DMS 273 (cell line): Measurements from ENCODE around the gene CCDC43.
"Not testable (repeated sequence)": the region's sequence is repeated elsewhere in the genome, so short reads cannot be mapped to it uniquely, and the experiment has no call there.

Source experiments
- DNase-seq: peaks from one replicate; lab custom pipeline; 2025; ENCODE audit not compliant: unreplicated experiment; lab: John Stamatoyannopoulos, UW

CCDC43 gene, protein sequence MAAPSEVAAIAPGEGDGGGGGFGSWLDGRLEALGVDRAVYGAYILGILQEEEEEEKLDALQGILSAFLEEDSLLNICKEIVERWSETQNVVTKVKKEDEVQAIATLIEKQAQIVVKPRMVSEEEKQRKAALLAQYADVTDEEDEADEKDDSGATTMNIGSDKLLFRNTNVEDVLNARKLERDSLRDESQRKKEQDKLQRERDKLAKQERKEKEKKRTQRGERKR

DNA sequence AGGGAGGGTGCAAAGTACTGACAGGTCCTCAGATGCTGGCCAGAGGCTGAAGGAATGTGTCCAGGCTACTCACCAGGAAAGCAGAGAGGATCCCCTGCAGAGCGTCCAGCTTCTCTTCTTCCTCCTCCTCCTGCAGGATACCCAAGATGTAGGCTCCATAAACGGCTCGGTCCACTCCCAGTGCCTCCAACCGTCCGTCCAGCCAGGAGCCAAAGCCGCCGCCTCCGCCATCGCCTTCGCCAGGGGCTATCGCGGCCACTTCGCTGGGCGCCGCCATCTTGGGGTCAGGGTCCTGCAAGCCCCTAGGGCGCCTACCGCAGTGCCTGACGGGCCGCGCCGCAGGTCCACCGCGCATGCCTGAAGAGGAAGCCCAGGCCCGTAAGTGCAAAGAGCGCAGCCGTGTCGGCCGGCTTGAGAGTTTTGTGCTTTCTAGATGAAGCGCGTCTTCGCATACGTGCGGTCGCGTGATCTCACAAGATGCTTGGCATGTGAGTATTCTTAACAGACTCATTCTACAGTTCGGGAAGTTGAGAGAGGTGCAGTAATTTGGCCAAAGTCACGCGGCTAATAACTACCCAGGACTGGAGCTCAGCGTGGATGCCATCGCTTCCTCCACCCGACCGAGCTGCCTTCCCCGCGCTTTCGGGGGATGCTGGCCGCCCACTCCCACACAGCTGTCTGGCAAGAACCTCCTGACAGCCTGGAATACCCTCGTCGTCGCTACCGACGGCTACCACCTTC lies at the start of gene CCDC43:
TSS of gene CCDC43 (minus strand) at position 300 of the 741 bp plus-strand sequence. CDS start at position 277, 23 bp downstream.
- DNase-seq = peak; percentile 97

DNA sequence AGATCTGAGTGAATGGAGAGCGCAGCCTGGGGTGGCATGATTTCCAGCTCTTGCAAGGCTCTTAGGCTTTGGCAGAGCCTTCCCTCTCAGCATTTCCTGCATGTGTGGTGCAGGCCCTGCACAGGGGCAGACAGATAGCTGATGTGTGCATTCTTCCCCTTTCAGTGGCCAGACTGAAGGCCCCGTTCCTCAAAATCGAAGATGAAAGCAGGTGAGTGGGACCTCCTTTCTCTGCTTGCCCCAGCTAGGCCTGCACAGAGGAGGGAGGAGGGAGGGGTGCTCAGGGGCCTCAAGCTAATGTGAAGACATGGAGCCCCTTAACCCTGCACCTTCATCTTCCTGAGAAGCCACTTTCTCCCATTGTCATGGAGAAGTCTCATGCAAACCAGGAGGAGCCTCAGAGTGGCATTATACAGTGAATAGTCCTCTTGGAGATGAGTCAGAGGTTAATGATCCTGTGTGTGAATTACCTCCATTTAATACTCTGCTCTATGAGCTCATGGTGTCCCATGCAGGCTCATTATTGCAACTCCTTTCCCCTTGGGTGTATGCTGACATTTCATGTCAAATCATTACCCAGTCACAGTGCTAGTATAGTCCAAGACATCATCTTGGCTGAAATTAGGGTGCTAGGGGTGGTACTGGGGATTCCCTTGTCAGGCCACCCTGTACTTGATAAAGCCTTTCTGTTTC lies 48.8 kb upstream of the CCDC43 start:
- no peak for DNase-seq

DNA sequence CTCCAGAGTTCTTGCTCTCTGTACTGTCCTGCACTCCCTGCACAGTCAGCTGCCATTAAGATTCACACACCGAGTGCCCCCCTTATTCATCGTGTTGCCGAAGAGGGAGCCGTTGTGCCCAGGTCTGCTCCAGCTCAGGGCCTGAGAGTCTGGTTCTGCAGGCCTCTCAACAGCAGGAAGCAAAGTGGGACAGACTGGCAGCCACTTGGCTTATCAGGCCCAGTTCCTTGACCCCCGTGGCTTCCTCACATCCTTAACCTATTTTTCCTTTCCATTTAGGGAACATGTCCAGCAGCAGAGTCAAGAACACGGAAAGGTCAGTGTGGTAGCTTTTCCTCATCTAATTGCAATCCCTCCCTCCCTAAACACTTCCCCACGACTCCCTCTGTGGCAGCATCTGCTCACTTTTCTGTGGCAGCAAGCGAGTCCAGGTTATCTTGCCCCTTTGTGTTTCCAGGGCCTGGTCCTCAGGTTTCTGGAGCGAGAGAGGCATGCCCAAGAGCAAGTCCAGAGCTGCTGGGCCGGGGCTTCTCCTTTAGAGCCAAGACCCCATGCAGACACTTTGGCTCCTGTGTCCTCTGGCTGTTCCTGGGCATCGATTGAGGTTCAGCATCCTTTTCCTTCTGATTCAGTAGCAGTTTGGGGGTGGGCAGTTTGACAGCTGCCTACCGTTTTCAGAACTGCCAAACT lies 47.1 kb upstream of the CCDC43 start:
- no peak for DNase-seq

DNA sequence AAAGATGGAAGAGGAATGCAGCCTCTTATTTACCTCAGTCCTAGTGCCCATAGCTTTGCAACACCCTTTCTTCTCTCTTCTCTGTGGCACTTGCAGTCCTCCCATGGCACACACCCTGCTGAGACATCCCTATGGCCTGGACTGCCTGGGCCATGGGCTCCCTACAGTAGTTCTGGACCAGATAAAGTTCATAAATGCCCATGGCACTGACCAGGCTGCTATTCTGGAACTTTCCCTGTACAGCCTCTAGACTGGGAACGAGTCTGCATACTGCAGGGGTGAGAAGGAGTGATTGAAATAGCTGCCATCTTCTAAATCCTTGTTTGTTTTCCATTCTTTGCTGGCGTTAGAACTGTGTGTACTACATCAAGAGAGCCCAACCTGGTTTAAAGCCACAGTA lies 44.7 kb upstream of the CCDC43 start:
- DNase-seq = no peak

DNA sequence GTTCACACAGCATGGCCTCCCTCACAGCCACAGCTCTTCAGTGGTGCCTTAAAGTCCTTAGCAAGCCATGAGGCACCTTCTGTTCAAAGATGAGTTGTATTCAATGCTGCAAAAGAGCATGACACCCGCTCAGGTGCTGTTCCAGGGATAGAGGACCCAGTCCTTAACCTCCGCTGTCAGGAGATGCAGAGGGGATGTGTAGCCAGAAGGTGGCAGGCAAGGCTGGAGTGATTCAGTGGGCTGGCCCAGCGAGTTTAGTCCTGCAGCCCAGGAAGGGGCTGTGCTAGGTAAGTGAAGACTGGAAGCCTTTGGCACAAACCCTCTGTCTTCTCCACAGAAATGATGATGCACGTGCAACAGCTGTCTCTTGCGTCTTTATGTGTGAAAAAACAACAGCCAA lies 44.2 kb upstream of the CCDC43 start:
- DNase-seq = peak; percentile 65

DNA sequence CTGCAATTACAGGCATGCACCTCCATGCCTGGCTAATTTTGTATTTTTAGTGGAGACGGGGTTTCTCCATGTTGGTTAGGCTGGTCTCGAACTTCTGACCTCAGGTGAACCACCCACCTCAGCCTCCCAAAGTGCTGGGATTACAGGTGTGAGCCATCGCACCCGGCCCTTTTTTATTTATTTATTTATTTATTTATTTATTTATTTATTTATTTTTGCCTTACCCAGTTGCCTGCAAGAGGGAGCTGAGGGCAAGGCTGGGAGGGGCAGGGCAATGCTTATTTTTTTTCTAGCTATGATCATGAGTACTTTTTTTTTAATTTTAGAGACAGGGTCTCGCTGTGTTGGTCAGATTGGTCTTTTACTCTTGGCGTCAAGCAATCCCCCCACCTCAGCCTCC lies 36.5 kb upstream of the CCDC43 start:
- DNase-seq = not testable (repeated sequence)

DNA sequence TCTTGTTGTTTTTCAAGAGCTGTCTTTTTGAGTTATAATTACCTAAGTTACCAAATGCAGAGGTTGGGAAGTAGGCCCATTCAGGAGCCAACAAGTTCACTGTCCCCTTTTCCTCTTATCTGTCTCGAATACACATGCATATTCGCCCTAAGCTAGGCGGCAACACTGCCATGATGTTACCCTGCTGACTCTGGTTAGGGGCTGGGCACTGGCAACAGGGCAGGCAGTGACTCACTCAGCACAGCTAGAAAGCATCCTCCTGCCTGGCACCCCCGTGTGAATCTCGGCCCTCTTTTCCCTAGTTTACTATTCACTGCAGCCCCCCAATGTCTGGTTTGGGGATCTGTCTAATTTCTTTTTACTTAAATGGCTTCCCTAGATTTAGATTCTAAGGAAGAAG lies 32.7 kb upstream of the CCDC43 start:
- no peak for DNase-seq

DNA sequence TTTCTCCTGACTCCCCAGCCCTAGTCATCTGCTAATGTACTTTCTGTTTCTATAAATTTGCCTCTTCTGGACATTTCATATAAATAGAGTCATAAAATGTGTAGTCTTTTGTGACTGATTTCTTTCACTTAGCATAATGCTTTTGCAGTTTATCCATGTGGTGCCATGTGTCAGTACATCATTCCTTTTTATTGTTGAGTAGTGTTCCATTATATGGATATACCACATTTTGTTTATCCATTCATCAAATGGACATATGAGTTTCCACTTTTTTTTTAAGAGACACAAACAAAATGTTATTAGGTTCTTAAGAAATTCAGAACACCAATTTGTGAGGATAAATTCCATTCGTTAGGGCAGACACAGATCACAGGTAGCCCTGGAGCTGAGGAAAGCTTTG lies 29.9 kb upstream of the CCDC43 start:
- DNase-seq = no peak

DNA sequence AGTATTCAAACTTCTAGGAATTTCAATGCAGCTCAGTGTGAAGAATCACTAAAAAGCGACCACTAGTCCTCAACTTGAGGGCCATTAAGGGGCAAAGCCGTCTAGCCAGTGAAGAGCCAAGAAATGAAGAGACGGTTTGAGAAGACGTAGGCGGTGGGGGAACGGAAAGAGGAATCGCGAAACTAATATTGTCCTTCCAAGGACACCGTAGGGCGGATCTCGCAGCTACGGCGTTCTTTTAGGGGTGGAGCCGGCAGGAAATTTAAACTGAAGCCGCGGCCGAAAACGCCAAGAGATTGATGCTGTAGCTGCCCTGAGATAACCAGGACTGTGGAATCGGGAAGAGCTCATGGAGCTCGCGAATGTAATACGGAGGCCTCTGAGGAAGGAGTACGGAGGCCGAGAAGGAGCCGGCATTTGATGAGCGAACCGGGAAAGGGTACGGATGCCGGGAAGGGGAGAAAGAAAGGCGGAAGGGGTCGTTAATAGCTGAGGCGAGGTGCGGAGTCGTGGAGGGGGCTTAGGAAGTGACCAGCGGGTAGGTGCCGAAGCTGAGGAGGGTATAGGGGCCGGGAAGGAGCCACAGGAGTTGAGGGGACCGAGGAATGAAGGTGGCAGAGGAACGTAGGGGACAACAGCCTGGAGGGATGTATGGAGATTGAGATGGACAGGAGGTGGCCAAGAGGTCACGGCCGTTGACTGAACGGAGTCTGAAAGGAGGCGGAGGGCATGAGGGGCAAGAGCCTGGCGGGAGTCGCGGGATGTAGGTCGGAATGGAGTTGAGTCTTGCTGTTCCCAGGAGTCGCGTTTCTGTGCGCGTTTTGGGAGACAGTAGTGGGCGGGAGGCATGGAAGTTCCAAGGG lies 19.1 kb upstream of the CCDC43 start, which contains the start of gene DBF4B:
TSS of gene DBF4B (plus strand) at position 265 of the 863 bp plus-strand sequence. CDS start at position 421, 156 bp downstream.
- DNase-seq = peak; percentile 95

DNA sequence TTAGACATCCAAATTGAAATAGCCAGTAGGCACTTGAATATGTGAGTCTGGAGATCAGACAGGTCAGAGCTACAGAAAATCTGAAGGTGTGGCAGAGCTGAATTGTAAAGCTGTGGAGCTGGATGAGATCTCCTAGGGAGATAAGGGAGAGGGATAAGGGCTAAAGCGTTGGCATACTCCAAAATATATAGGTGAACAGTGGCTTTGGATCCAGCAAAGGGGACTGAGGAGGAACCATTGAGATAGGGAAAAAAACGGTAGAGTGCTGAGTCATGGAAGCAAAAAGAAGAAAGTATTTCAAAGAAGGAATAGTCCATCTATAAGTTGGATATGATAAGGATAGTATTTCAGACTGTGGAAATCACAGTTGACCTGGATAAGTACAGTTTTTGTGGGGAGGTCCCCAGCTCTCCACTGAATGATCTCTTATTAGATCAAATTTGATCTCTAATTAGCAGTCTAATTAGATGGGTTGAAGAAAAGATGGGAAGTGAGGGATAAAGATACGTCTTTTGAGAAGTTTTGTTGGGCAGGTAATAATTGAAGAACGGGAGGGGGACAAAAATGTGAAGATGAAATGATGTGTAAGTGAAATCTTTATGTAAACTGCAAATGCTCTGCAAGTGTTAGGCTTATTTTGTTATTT lies 18.3 kb upstream of the CCDC43 start:
- DNase-seq = peak; percentile 40

DNA sequence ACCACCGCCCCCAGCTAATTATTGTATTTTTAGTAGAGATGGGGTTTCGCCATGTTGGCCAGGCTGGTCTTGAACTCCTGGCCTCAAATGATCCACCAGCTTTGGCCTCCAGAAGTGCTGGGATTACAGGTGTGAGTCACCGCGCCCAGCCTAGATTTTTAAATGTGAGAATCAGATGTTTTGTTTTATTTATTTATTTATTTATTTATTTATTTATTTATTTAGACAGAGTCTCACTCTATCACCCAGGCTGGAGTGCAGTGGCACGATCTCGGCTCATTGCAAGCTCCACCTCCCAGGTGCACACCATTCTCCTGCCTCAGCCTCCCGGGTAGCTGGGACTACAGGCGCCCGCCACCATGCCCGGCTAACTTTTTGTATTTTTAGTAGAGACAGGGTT lies 10.7 kb upstream of the CCDC43 start:
- not testable (repeated sequence) for DNase-seq

DNA sequence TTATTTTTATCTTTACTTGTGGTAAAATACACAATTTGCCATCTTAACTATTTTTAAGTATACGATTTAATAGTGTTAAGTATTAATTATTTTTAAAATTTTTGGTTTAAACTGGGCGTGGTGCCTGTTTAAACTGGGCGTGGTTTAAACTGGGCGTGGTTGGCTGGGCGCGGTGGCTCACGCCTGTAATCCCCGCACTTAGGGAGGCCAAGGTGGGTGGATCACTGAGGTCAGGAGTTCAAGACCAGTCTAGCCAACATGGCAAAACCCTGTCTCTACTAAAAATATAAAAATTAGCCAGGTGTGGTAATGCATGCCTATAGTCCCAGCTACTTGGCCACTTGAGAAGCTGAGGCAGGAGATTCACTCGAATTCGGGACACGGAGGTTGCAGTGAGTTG lies 4.0 kb upstream of the CCDC43 start:
- DNase-seq = no peak

DNA sequence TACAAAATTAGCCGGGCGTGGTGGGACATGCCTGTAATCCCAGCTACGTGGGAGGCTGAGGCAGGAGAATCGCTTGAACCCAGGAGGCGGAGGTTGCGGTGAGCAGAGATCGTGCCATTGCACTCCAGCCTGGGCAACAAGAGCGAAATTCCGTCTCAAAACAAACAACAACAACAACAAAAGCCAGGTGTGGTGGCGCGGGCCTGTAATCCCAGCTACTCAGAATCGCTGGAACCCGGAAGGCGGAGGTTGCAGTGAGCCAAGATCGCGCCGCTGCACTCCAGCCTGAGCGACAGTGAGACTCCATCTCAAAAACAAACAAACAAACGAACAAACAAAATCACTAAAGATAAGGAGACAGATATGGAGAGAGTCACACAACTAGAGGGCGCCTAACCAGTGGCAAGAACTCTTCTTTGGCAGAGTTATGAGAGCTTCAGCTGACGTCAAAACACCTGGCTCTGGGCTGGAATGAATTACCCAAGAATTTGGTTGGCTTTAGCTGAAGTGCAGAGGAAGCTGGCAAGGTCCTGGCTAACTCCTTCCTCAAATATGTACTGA lies 1.2 kb upstream of the CCDC43 start:
- peak; percentile 46 for DNase-seq

DNA sequence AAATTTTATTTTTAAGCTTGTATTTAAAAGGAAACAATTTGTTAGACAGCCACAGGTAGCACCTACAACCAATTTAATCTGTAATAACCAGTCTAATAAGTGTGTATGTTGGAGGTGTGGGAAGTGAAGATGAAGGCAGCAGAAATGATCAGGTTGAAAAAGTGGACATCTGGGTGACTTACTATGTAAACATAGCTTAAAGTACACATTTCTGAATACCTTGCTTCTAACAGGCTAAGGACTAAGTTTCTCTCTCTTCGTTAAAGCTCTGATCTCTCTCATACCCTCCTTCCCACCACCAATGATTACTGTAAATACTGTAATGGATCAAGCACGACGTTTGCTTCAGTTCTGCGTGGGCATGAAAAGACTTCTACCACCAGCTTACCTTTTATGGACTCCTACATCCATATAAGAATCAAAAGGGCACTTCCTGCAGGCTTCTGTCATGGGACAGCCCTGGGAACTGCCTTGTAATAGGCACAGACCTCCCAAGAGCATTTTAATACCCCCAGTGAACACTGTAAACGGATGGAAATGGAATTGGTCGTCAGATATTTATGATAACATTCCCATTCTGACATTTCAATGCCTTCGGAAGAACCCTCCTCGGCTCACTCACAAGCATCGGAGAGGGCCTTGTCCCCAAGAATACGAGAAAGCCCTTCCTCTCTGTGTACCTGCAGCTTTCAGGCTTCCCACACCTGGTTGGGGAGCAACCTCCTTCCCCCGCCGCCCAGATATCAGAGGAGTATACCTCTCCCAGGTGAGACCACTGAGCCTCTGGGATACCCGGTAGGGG lies 700 bp downstream of the CCDC43 start:
- DNase-seq = peak; percentile 34

DNA sequence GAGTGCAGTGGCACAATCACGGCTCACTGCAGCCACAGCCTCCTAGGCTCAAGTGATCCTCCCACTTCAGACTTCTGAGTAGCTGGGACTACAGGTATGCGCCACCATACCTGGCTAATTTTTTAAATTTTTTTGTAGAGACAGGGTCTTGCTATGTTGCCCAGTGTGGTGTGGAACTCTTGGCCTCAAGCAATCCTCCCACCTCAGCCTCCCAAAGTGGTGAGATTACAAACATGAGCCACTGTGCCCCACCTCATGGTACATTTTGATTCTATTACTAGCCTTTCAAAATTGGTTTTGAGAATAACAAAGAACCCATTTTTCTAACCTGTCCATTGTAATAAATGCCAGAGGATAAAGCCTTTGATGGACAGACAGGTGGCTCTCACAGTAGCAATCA lies 1.4 kb downstream of the CCDC43 start:
- DNase-seq = no peak

DNA sequence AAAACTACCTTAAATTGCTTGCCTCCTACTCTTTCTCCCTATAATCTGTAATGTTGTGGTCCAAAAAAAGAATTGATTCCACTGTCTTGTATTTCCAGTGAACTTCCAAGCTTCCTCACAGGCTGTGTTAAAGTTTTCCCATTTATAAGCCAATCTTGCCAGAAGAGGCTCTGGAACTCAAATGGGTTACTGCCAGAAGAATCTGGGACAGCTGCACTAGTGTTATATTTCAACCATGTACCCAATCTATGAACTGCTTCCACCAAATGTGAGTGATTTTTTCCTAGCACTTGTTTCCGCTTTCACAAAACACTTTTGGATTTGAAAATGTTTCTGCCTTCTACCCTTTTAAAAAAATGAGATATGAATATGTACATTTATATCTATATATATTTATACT lies 1.8 kb downstream of the CCDC43 start:
- DNase-seq = peak; percentile 53

DNA sequence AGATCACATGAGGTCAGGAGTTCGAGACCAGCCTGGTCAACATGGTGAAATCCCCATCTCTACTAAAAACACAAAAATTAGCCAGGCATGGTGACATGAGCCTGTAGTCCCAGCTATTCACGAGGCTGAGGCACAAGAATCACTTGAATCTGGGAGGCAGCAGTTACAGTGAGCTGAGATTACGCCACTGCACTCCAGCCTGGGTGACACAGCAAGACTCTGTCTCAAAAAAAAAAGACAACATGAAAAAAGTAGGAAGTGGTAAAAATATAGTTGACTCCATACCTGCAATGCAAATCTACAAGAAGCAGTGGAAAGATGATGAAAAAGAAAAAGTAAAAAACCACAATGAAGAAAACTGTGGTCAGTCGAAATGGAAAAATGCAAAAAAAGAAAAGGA lies 6.3 kb downstream of the CCDC43 start:
- not testable (repeated sequence) for DNase-seq

DNA sequence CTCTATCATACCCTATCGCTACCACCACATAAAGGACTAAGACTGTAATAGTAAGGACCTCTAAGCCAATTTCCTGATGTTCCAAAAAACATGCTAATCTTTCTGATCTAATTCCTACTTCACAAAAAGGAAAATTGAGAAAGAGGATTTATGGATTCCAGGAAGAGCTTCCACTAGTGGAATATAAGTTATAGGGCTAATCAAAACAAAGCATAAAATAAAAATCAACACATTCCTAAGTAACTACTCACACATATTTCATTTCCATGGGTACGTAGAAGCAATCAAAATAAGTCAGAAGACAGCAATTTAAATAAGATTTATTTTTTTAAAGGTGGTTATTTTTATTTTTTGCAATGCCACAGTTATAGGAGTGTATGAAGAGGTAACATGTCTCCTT lies 12.4 kb downstream of the CCDC43 start:
- DNase-seq = no peak

DNA sequence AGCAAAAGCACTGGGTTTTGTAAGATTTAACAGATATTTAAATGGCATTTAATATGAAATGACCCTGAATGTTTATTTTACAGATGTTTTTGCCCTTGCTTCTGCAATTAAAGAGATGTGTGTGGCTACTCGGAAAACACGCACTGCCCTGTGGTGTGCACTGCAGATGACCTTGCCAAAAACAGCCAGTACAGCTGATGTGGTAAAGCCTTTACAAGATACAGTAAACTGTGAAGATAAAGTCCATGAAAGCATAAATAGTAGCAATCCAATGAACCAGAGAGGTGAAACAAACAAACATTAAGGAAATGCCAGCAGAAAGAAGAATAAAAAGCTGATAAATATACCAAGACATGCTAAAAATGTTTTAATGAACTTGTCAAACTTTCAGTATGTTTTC lies 15.7 kb downstream of the CCDC43 start:
- DNase-seq = no peak
